ENCODE measurements around the gene MRPS7. TPM values are rescaled to one million over a fixed set of nuclear protein-coding genes. Genes with fewer than 3 reads are reported as not detected.
"Not testable (repeated sequence)": the region's sequence is repeated elsewhere in the genome, so short reads cannot be mapped to it uniquely, and the experiment has no call there.

MRPS7 gene
- polyA plus RNA-seq, 2 of the 4 experiments (the other 2 are of a cell fraction): 144 to 163 TPM

- FAIRE-seq; CTCF ChIA-PET; H3K4me2 ChIP-seq; H3K27ac ChIP-seq; DNase-seq (ENCODE audit: low read depth in 1 of 2, low spot score in 1 of 2); POLR2A ChIA-PET; H3K4me3 ChIP-seq; ATAC-seq; H3K9me3 ChIP-seq: not testable (repeated sequence)
- H3K4me1 ChIP-seq: peaks cover 12% of the 10 kb centered on the region; the same call in 2 of the 3 replicates
- WGBS (ENCODE audit: missing lambda C conversion rate): 89% methylated on average over 11 of the region's 11 CpGs
Measured at GRCh38 chr17:75255954-75256698, 5.6 kb upstream of the MRPS7 start.

- POLR2A ChIA-PET; H3K4me3 ChIP-seq; CTCF ChIA-PET; ATAC-seq; H3K4me2 ChIP-seq; DNase-seq (ENCODE audit: low read depth in 1 of 2, low spot score in 1 of 2); H3K27ac ChIP-seq; H3K9me3 ChIP-seq; FAIRE-seq: not testable (repeated sequence)
- 38% methylated on average over 2 of the region's 2 CpGs for WGBS (ENCODE audit: missing lambda C conversion rate)
- peaks cover 12% of the 10 kb centered on the region; the same call in 2 of the 3 replicates for H3K4me1 ChIP-seq
Measured at GRCh38 chr17:75257228-75257627, 4.5 kb upstream of the MRPS7 start.

GRCh38 chr17:75260641-75261335, 891 bp upstream of the MRPS7 start:
- FAIRE-seq (no peak), ATAC-seq (peak; percentile 35 to 58), DNase-seq (ENCODE audit: low read depth in 1 of 2, low spot score in 1 of 2) (no peak)
- H3K9me3 ChIP-seq: no peaks in the 10 kb centered on the region
- no peak for TF ChIP-seq FOSB (CRISPR knock-in tag; IDR thresholded peaks at IDR 0.05)
- TF ChIP-seq, protein P1, sequence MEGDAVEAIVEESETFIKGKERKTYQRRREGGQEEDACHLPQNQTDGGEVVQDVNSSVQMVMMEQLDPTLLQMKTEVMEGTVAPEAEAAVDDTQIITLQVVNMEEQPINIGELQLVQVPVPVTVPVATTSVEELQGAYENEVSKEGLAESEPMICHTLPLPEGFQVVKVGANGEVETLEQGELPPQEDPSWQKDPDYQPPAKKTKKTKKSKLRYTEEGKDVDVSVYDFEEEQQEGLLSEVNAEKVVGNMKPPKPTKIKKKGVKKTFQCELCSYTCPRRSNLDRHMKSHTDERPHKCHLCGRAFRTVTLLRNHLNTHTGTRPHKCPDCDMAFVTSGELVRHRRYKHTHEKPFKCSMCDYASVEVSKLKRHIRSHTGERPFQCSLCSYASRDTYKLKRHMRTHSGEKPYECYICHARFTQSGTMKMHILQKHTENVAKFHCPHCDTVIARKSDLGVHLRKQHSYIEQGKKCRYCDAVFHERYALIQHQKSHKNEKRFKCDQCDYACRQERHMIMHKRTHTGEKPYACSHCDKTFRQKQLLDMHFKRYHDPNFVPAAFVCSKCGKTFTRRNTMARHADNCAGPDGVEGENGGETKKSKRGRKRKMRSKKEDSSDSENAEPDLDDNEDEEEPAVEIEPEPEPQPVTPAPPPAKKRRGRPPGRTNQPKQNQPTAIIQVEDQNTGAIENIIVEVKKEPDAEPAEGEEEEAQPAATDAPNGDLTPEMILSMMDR (IDR thresholded peaks at IDR 0.05): 0 out of 3 replicates have a peak, but pooled peaks have one; percentile 20
- no peak for TF ChIP-seq EHF (CRISPR knock-in tag; IDR thresholded peaks at IDR 0.05)
- TF ChIP-seq FOXS1 (CRISPR knock-in tag; IDR thresholded peaks at IDR 0.05): no peak
- peak; percentile 79; the same call in 1 of the 2 replicates for TF ChIP-seq KDM5A (IDR thresholded peaks at IDR 0.05)
- TF ChIP-seq, protein P2, sequence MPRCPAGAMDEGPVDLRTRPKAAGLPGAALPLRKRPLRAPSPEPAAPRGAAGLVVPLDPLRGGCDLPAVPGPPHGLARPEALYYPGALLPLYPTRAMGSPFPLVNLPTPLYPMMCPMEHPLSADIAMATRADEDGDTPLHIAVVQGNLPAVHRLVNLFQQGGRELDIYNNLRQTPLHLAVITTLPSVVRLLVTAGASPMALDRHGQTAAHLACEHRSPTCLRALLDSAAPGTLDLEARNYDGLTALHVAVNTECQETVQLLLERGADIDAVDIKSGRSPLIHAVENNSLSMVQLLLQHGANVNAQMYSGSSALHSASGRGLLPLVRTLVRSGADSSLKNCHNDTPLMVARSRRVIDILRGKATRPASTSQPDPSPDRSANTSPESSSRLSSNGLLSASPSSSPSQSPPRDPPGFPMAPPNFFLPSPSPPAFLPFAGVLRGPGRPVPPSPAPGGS (IDR thresholded peaks at IDR 0.05): no peak
- TF ChIP-seq HEYL (CRISPR knock-in tag; IDR thresholded peaks at IDR 0.05): no peak
- TF ChIP-seq JUN (IDR thresholded peaks at IDR 0.05): no peak
- no peak for TF ChIP-seq NR3C1 (IDR thresholded peaks at IDR 0.05)
- no peak for TF ChIP-seq SREBF2 (IDR thresholded peaks at IDR 0.05)
- no peak for TF ChIP-seq E2F6 (IDR thresholded peaks at IDR 0.05; ENCODE audit: borderline replicate concordance, low read depth)
- 0 out of 2 replicates have a peak, but pooled peaks have one; percentile 23 for TF ChIP-seq HOXB5 (CRISPR knock-in tag; IDR thresholded peaks at IDR 0.05)
- TF ChIP-seq TFCP2L1 (CRISPR knock-in tag; IDR thresholded peaks at IDR 0.05): no peak
- no peak for TF ChIP-seq POLR2A (IDR thresholded peaks at IDR 0.05; ENCODE audit: low read length)
- ChIA-PET CTCF (interaction anchor here (0.7 to 6.2 kb wide), 12 partner anchors 10 to 337 kb away, joined by 3 to 102 read pairs (median 6); partner anchors contain the start of genes MIF4GD, NUP85 and OTOP2), POLR2A (interaction anchor here (0.5 to 3.8 kb wide), 17 partner anchors 9 to 226 kb away, joined by 3 to 86 read pairs (median 4); partner anchors contain the start of genes MIF4GD, NT5C, NUP85 and SLC25A19)
- H3K4me2 ChIP-seq: peak overlapping the region; percentile 97
- H3K4me3 ChIP-seq: peak overlapping the region; percentile 97
- peak overlapping the region; percentile 96 for H3K27ac ChIP-seq
- peaks cover 22% of the 10 kb centered on the region for H3K4me1 ChIP-seq
- 7% methylated on average over 20 of the region's 31 CpGs for WGBS (ENCODE audit: missing lambda C conversion rate)
